GM11168 (cell line): ENCODE measurements around the gene IDI1.

ENCODE experiments used
- in situ Hi-C: fragments of 300-500 bp; cut with MboI; formaldehyde crosslinking; loops from one replicate; pipeline ENCODE4 v1.12.0; 2022; ENCODE audit warnings: low sequenced_read_pairs; ENCODE audit not compliant: unreplicated experiment

Gene IDI1

GRCh38 chr10:997266-998022, 51.5 kb downstream of the IDI1 start:
- in situ Hi-C loops: no loop called here

- in situ Hi-C loops: no loop called here
Observed at GRCh38 chr10:996031-996430, 52.9 kb downstream of the IDI1 start.

GRCh38 chr10:995559-995926, 53.4 kb downstream of the IDI1 start:
- in situ Hi-C loops: no loop called here

GRCh38 chr10:994836-995558, 53.9 kb downstream of the IDI1 start:
- in situ Hi-C loops: no loop called here

GRCh38 chr10:992871-993270, 56.0 kb downstream of the IDI1 start:
- in situ Hi-C loops: no loop called here

GRCh38 chr10:992467-992866, 56.5 kb downstream of the IDI1 start:
- in situ Hi-C loops: no loop called here

- in situ Hi-C loops: no loop called here
Observed at GRCh38 chr10:990808-991207, 58.1 kb downstream of the IDI1 start.
